ENCODE data around the gene POLR1B. TPM values are rescaled to one million over a fixed set of nuclear protein-coding genes. Genes with fewer than 3 reads are reported as not detected.
A peak's percentile ranks its signal among the peaks of the same experiment; 100 is the strongest.

POLR1B gene
- total and polyA plus RNA-seq, 2 of the 13 experiments (the other 11 are each of a cell fraction or from before 2014, with no cell fraction given), result 18.3 to 46.0 TPM

- Histone ChIP-seq H3K27me3 (ENCODE audit: control insufficient read depth in 1 of 2, insufficient read depth in 2 of 2, low read length in 2 of 2) (no peaks in the 10 kb centered on the region), H2AFZ (ENCODE audit: low read length) (no peak overlapping the region), H3K9ac (ENCODE audit: insufficient read depth, low read depth, low read length) (no peak overlapping the region), H3K4me2 (ENCODE audit: low read depth, low read length) (no peak overlapping the region), H3K27ac (ENCODE audit: extremely low read length, insufficient read depth, low read length) (no peak overlapping the region), H3K9me3 (ENCODE audit: low read length) (no peaks in the 10 kb centered on the region), H3K36me3 (replicated peaks in 1 of 2; ENCODE audit: control insufficient read depth in 1 of 2, insufficient read depth in 2 of 2, low read length in 2 of 2) (peaks cover 20 to 63% of the 10 kb centered on the region in 2 experiments), H3K79me2 (ENCODE audit: insufficient read depth, low read length) (no peaks in the 10 kb centered on the region), H3K4me1 (ENCODE audit: insufficient read depth, low read length) (no peaks in the 10 kb centered on the region), H4K20me1 (ENCODE audit: insufficient read depth, low read length) (no peaks in the 10 kb centered on the region), H3K4me3 (replicated peaks in 1 of 3; ENCODE audit: insufficient read depth in 1 of 3, low read depth in 2 of 3, low read length in 3 of 3) (no peak overlapping the region)
- WGBS (ENCODE audit: low lambda C conversion rate), result 89% methylated on average over 9 of the region's 9 CpGs
- ChIA-PET CTCF (ENCODE audit: low intra/inter-chr PET ratio, low total read pairs) (no interaction called here), POLR2A (no interaction called here)
- ATAC-seq, result no peak
- no peak for DNase-seq (ENCODE audit: low spot score)
- TF ChIP-seq NFE2L2 (IDR thresholded peaks at IDR 0.05; ENCODE audit: low read length) (0 out of 2 replicates have a peak, but pooled peaks have one; percentile 28), JARID2 (CRISPR knock-in tag; IDR thresholded peaks at IDR 0.05; ENCODE audit: insufficient replicate concordance) (no peak), DPF2 (CRISPR knock-in tag; IDR thresholded peaks at IDR 0.05; ENCODE audit: borderline replicate concordance, low read depth) (no peak), HNRNPK (IDR thresholded peaks at IDR 0.05; ENCODE audit: low read depth, low read length, poor library complexity, severe bottlenecking) (no peak)
- no TSS peak for BruUV-seq (replicated peaks)
- intact Hi-C loops (cut with micrococcal nuclease; ENCODE audit: unreplicated experiment), result no loop called here
- FAIRE-seq, result no peak
- in situ Hi-C loops (cut with HindIII; ENCODE audit: extremely low pct_ligation_motif_present, low pct_unique_long_range_greater_than_20kb), result no loop called here
Observed at GRCh38 chr2:112519506-112519905, 22.8 kb upstream of the POLR1B start.

- DNase-seq (ENCODE audit: low spot score) (no peak), ATAC-seq (no peak), FAIRE-seq (no peak)
- H3K36me3 ChIP-seq (replicated peaks in 1 of 2; ENCODE audit: control insufficient read depth in 1 of 2, insufficient read depth in 2 of 2, low read length in 2 of 2), result peaks cover 20 to 58% of the 10 kb centered on the region in 2 experiments
- no peaks in the 10 kb centered on the region for H3K79me2 ChIP-seq (ENCODE audit: insufficient read depth, low read length)
- H3K4me3 ChIP-seq (replicated peaks in 1 of 3; ENCODE audit: insufficient read depth in 1 of 3, low read depth in 2 of 3, low read length in 3 of 3), result no peak overlapping the region
- H4K20me1 ChIP-seq (ENCODE audit: insufficient read depth, low read length), result no peaks in the 10 kb centered on the region
- no peak overlapping the region for H3K4me2 ChIP-seq (ENCODE audit: low read depth, low read length)
- H3K27ac ChIP-seq (ENCODE audit: extremely low read length, insufficient read depth, low read length), result no peak overlapping the region
- WGBS (ENCODE audit: low lambda C conversion rate), result 100% methylated on average over 7 of the region's 7 CpGs
- in situ Hi-C loops (cut with HindIII; ENCODE audit: extremely low pct_ligation_motif_present, low pct_unique_long_range_greater_than_20kb), result no loop called here
- ChIA-PET POLR2A (no interaction called here), CTCF (ENCODE audit: low intra/inter-chr PET ratio, low total read pairs) (no interaction called here)
- no peaks in the 10 kb centered on the region for H3K4me1 ChIP-seq (ENCODE audit: insufficient read depth, low read length)
- H3K9ac ChIP-seq (ENCODE audit: insufficient read depth, low read depth, low read length), result no peak overlapping the region
- BruUV-seq (replicated peaks), result no TSS peak
- H3K9me3 ChIP-seq (ENCODE audit: low read length), result no peaks in the 10 kb centered on the region
- H3K27me3 ChIP-seq (ENCODE audit: control insufficient read depth in 1 of 2, insufficient read depth in 2 of 2, low read length in 2 of 2), result no peaks in the 10 kb centered on the region
- no peak overlapping the region for H2AFZ ChIP-seq (ENCODE audit: low read length)
- TF ChIP-seq ZNF576 (CRISPR knock-in tag; IDR thresholded peaks at IDR 0.05) (no peak), RBAK (CRISPR knock-in tag; IDR thresholded peaks at IDR 0.05) (no peak)
- intact Hi-C loops (cut with micrococcal nuclease; ENCODE audit: unreplicated experiment), result no loop called here
Observed at GRCh38 chr2:112520234-112520783, 22.0 kb upstream of the POLR1B start.

Data from HepG2 (cell line).